GM19351 (cell line): ENCODE results near the gene IFT80.

Source experiments
- ATAC-seq: cut with Tn5 transposase; IDR thresholded peaks from one replicate; pipeline ENCODE4 v1.9.1; 2021; ENCODE audit warnings: mild to moderate bottlenecking, moderate library complexity; ENCODE audit not compliant: unreplicated experiment

The IFT80 gene

GRCh38 chr3:160213191-160213590 is 185.8 kb downstream of the IFT80 start:
- ATAC-seq, result no peak

DNA sequence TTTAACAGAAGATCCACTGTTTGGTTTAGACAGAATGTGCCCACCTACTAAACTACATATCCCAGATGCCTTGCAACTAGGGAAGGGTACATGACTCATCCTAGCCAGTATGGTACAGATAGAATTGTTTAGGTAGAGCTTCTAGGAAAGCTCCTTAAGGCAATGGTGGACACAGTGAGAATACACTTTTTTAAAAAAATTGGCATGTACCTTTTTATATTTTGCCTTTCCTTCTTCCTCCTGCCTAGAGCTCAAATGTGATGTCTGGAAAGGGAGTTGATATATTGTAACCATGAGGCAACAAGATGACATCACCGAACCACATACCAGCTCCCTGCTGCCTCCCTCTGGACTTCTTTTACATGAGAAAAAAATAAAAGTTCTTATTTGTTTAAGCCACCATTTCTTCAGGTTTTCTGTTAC is 188.2 kb downstream of the IFT80 start:
- peak; percentile 79 for ATAC-seq

GRCh38 chr3:160210341-160210740 is 188.7 kb downstream of the IFT80 start:
- ATAC-seq, result no peak
